ENCODE data around the gene PNPLA5. TPM values are rescaled to one million over a fixed set of nuclear protein-coding genes. Genes with fewer than 3 reads are reported as not detected.
"Not testable (repeated sequence)": the region's sequence is repeated elsewhere in the genome, so short reads cannot be mapped to it uniquely, and the experiment has no call there.

Gene PNPLA5
- polyA plus RNA-seq, 3 donors: not detected

DNA sequence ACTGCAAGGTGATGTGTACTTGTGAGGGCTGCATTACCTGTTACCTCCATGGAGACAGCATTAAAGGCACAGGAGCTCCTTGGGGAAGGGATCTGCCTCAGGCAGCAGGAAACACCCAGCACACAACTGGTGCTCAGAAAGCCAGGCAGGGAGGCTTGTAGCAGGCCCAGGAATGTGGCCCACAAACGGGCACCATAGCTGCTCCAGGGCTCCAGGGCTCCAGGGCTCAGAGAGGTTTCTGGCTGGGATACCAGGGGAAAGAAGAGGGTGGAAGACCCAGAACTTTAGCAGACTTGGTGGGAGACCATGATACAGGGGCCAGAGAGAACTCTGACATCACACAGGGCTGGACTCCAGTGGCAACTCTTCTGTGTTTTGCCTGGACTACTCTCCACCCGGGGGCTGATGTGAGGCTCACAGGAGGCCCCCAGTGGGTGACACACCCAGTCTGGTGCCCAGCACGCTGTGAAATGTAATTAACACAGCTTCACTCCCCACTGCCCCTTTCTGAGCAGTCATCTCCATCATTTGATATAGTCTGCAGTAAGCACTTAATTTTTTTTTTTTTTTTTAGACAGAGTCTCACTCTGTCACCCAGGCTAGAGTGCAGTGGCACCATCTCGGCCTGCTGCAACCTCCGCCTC lies 14.8 kb downstream of the PNPLA5 start:
- H3K4me3 Mint-ChIP-seq: no peak overlapping the region
- WGBS (ENCODE audit: insufficient coverage): 79% methylated on average over 3 of the region's 5 CpGs

DNA sequence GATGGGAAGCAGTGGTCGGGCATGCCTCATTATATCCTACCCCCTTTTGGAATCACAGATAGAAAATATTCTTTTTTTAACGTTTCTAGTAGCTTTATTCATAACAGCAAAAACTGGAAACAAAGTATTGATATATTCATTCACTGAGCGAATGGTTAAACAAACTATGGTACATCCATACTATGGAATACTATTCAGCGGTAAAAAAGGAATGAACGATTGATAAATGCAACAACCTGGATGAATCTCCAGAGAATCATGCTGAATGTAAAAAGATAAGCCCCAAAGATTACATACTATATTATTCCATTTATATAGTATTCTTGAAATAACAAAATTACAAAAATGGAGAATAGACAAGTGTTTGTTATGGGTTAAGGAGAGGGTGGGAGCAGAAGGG lies 22.0 kb downstream of the PNPLA5 start:
- Histone ChIP-seq H3K27me3 (ENCODE audit: control insufficient read depth in 2 of 2, insufficient read depth in 2 of 2, low read length in 2 of 2) (peaks cover 0 to 3% of the 10 kb centered on the region in 2 donors), H3K27ac (ENCODE audit: low read depth in 1 of 2, low read length in 2 of 2) (no peak overlapping the region), H3K4me3 (replicated peaks in 1 of 3; ENCODE audit: low read depth in 2 of 3, low read length in 3 of 3) (no peak overlapping the region), H3K4me2 (replicated peaks; ENCODE audit: extremely low read depth, low read length, poor library complexity, severe bottlenecking) (no peak overlapping the region), H3K9ac (ENCODE audit: insufficient read depth, low read length, poor library complexity, severe bottlenecking) (no peak overlapping the region), H3K36me3 (replicated peaks in 1 of 2; ENCODE audit: control insufficient read depth in 1 of 2, insufficient read depth in 2 of 2, low read length in 2 of 2) (no peaks in the 10 kb centered on the region), H3K79me2 (ENCODE audit: insufficient read depth, low read length) (no peaks in the 10 kb centered on the region), H3K4me1 (ENCODE audit: control insufficient read depth in 1 of 2, insufficient read depth in 2 of 2, low read length in 2 of 2) (no peaks in the 10 kb centered on the region), H3K9me3 (replicated peaks in 1 of 2; ENCODE audit: control insufficient read depth in 1 of 2, insufficient read depth in 1 of 2, low read length in 2 of 2) (no peaks in the 10 kb centered on the region), H2AFZ (ENCODE audit: insufficient read depth, low read depth, low read length, poor library complexity, severe bottlenecking) (no peak overlapping the region), H4K20me1 (ENCODE audit: insufficient read depth, low read length) (no peaks in the 10 kb centered on the region)
- intact Hi-C loops (cut with micrococcal nuclease): no loop called here
- Mint-ChIP-seq H3K9me3 (peaks cover 0 to 5% (median 2%) of the 10 kb centered on the region in 7 donors), H3K36me3 (no peaks in the 10 kb centered on the region), H3K4me1 (no peaks in the 10 kb centered on the region), H3K4me3 (no peak overlapping the region), H3K27ac (no peak overlapping the region), H3K27me3 (ENCODE audit: low read depth in 3 of 3) (peaks cover 5 to 15% (median 10%) of the 10 kb centered on the region in 3 donors)
- WGBS (ENCODE audit: insufficient coverage): no CpG with 5 or more reads among the region's 5 CpGs
- no peak for DNase-seq
- TF ChIP-seq, protein P1, sequence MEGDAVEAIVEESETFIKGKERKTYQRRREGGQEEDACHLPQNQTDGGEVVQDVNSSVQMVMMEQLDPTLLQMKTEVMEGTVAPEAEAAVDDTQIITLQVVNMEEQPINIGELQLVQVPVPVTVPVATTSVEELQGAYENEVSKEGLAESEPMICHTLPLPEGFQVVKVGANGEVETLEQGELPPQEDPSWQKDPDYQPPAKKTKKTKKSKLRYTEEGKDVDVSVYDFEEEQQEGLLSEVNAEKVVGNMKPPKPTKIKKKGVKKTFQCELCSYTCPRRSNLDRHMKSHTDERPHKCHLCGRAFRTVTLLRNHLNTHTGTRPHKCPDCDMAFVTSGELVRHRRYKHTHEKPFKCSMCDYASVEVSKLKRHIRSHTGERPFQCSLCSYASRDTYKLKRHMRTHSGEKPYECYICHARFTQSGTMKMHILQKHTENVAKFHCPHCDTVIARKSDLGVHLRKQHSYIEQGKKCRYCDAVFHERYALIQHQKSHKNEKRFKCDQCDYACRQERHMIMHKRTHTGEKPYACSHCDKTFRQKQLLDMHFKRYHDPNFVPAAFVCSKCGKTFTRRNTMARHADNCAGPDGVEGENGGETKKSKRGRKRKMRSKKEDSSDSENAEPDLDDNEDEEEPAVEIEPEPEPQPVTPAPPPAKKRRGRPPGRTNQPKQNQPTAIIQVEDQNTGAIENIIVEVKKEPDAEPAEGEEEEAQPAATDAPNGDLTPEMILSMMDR (IDR thresholded peaks at IDR 0.05): no peak

More for the DNA sequence above, 14.8 kb downstream of the PNPLA5 start:
- no peak overlapping the region for H3K27ac Mint-ChIP-seq
- peaks cover 1 to 10% (median 4%) of the 10 kb centered on the region in 3 donors for H3K27me3 Mint-ChIP-seq (ENCODE audit: low read depth in 3 of 3)
- peaks cover 0 to 2% (median 0%) of the 10 kb centered on the region in 7 donors for H3K9me3 Mint-ChIP-seq
- H3K36me3 Mint-ChIP-seq: no peaks in the 10 kb centered on the region
- H2AFZ ChIP-seq (ENCODE audit: insufficient read depth, low read depth, low read length, poor library complexity, severe bottlenecking): no peak overlapping the region
- H3K4me1 ChIP-seq (ENCODE audit: control insufficient read depth in 1 of 2, insufficient read depth in 2 of 2, low read length in 2 of 2): no peaks in the 10 kb centered on the region
- no peak overlapping the region for H3K4me2 ChIP-seq (replicated peaks; ENCODE audit: extremely low read depth, low read length, poor library complexity, severe bottlenecking)
- no peaks in the 10 kb centered on the region for H3K27me3 ChIP-seq (ENCODE audit: control insufficient read depth in 2 of 2, insufficient read depth in 2 of 2, low read length in 2 of 2)
- H3K36me3 ChIP-seq (replicated peaks in 1 of 2; ENCODE audit: control insufficient read depth in 1 of 2, insufficient read depth in 2 of 2, low read length in 2 of 2): no peaks in the 10 kb centered on the region
- H3K4me3 ChIP-seq (replicated peaks in 1 of 3; ENCODE audit: low read depth in 2 of 3, low read length in 3 of 3): no peak overlapping the region
- no peak overlapping the region for H3K9ac ChIP-seq (ENCODE audit: insufficient read depth, low read length, poor library complexity, severe bottlenecking)
- H4K20me1 ChIP-seq (ENCODE audit: insufficient read depth, low read length): no peaks in the 10 kb centered on the region
- H3K79me2 ChIP-seq (ENCODE audit: insufficient read depth, low read length): no peaks in the 10 kb centered on the region
- H3K9me3 ChIP-seq (replicated peaks in 1 of 2; ENCODE audit: control insufficient read depth in 1 of 2, insufficient read depth in 1 of 2, low read length in 2 of 2): no peaks in the 10 kb centered on the region
- H3K4me1 Mint-ChIP-seq: no peaks in the 10 kb centered on the region
- no peak overlapping the region for H3K27ac ChIP-seq (ENCODE audit: low read depth in 1 of 2, low read length in 2 of 2)
- intact Hi-C loops (cut with micrococcal nuclease): no loop called here
- DNase-seq: no peak
- TF ChIP-seq, protein P1 (IDR thresholded peaks at IDR 0.05): no peak

DNA sequence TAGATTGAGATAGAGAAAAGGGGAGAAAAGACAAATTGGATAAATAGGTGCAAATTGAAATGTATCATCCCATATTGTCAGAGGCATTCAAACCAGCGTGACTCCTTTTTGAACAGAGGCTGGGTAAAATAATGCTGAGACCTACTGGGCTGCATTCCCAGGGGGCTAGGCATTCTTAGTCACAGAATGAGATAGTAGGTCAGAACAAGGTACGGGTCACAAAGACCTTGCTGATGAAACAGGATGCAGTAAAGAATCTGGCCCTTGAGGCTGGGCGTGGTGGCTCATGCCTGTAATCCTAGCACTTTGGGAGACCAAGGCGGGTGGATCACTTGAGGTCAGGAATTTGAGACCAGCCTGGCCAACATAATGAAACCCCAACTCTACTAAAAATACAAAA lies 22.8 kb downstream of the PNPLA5 start:
- H3K27me3 ChIP-seq (ENCODE audit: control insufficient read depth in 2 of 2, insufficient read depth in 2 of 2, low read length in 2 of 2): peaks cover 3 to 10% of the 10 kb centered on the region in 2 donors
- H4K20me1 ChIP-seq (ENCODE audit: insufficient read depth, low read length); H3K4me2 ChIP-seq (replicated peaks; ENCODE audit: extremely low read depth, low read length, poor library complexity, severe bottlenecking); H3K36me3 ChIP-seq (replicated peaks in 1 of 2; ENCODE audit: control insufficient read depth in 1 of 2, insufficient read depth in 2 of 2, low read length in 2 of 2); H3K79me2 ChIP-seq (ENCODE audit: insufficient read depth, low read length); H3K9me3 Mint-ChIP-seq; H3K36me3 Mint-ChIP-seq; H3K4me1 Mint-ChIP-seq; H3K4me3 ChIP-seq (replicated peaks in 1 of 3; ENCODE audit: low read depth in 2 of 3, low read length in 3 of 3); H3K27ac Mint-ChIP-seq; DNase-seq; H3K4me3 Mint-ChIP-seq; intact Hi-C loops (cut with micrococcal nuclease); H3K9ac ChIP-seq (ENCODE audit: insufficient read depth, low read length, poor library complexity, severe bottlenecking); H3K9me3 ChIP-seq (replicated peaks in 1 of 2; ENCODE audit: control insufficient read depth in 1 of 2, insufficient read depth in 1 of 2, low read length in 2 of 2); H3K27ac ChIP-seq (ENCODE audit: low read depth in 1 of 2, low read length in 2 of 2); H3K4me1 ChIP-seq (ENCODE audit: control insufficient read depth in 1 of 2, insufficient read depth in 2 of 2, low read length in 2 of 2); H2AFZ ChIP-seq (ENCODE audit: insufficient read depth, low read depth, low read length, poor library complexity, severe bottlenecking): not testable (repeated sequence)
- peaks cover 9 to 18% (median 17%) of the 10 kb centered on the region in 3 donors for H3K27me3 Mint-ChIP-seq (ENCODE audit: low read depth in 3 of 3)
- WGBS (ENCODE audit: insufficient coverage): 83% methylated on average over 4 of the region's 4 CpGs

All from CD14-positive monocyte (primary cell).